Mammary epithelial cell (primary cell): Measurements from ENCODE around the gene TACC2.

ENCODE experiments used
- CTCF ChIP-seq, 2 donors: IDR thresholded peaks in 1 of 2; conservative IDR thresholded peaks in 1 of 2; 2 replicates each; pipeline ENCODE4 v1.5.1; 2011 to 2012; ENCODE audit warnings: inconsistent platforms in 2 of 2, low read length in 2 of 2, mild to moderate bottlenecking in 2 of 2, control low read depth in 1 of 2, low read depth in 1 of 2; ENCODE audit not compliant: insufficient read depth in 1 of 2; ENCODE audit errors: extremely low read depth in 1 of 2
- EZH2 ChIP-seq: IDR thresholded peaks from 2 replicates; pipeline ENCODE4 v1.6.1; 2012; ENCODE audit warnings: low read length, inconsistent platforms, borderline replicate concordance

- TF ChIP-seq CTCF (conservative IDR thresholded peaks at IDR 0.05 in 1 of 2, IDR thresholded peaks at IDR 0.05 in 1 of 2; ENCODE audit: extremely low read depth in 1 of 2, insufficient read depth in 1 of 2, low read depth in 1 of 2, low read length in 2 of 2) (no peak), EZH2 (no peak)
Measured at GRCh38 chr10:122127943-122128342, 139.0 kb downstream of the TACC2 start.
